Measurements from ENCODE around the gene SOCS6.

DNA sequence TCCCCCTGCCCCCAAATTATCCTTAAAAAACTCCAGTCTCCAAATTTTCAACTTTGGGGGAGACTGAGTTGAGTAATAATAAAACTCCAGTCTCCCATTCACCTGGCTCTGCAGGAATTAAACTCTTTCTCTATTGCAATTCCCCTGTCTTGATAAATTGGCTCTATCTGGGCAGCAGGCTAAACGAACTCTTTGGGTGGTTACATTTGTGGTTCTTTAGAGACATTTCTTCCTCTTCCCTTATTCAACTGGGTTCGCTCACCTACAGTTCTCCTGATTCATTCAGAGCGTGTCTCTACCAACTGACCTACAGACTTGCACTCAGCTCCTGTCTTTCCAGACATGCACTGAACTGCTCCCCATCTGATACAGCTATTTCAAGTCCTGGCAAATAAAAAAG, 17.1 kb upstream of the SOCS6 start:
- TF ChIP-seq, protein P1, sequence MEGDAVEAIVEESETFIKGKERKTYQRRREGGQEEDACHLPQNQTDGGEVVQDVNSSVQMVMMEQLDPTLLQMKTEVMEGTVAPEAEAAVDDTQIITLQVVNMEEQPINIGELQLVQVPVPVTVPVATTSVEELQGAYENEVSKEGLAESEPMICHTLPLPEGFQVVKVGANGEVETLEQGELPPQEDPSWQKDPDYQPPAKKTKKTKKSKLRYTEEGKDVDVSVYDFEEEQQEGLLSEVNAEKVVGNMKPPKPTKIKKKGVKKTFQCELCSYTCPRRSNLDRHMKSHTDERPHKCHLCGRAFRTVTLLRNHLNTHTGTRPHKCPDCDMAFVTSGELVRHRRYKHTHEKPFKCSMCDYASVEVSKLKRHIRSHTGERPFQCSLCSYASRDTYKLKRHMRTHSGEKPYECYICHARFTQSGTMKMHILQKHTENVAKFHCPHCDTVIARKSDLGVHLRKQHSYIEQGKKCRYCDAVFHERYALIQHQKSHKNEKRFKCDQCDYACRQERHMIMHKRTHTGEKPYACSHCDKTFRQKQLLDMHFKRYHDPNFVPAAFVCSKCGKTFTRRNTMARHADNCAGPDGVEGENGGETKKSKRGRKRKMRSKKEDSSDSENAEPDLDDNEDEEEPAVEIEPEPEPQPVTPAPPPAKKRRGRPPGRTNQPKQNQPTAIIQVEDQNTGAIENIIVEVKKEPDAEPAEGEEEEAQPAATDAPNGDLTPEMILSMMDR (IDR thresholded peaks at IDR 0.05) = no peak
- TF ChIP-seq POLR2A (IDR thresholded peaks at IDR 0.05) = no peak
- no peak for TF ChIP-seq EP300 (IDR thresholded peaks at IDR 0.05)
